Duodenal mucosa (tissue), 2 donors: Measurements from ENCODE around the gene PRSS23.
"Not testable (repeated sequence)": the region's sequence is repeated elsewhere in the genome, so short reads cannot be mapped to it uniquely, and the experiment has no call there.

ENCODE experiments used
- H3K27ac ChIP-seq: one replicate; pipeline ENCODE4 v1.7.0; 2013; ENCODE audit warnings: low read depth, low read length
- H3K27me3 ChIP-seq, 2 donors: one replicate each; pipeline ENCODE4 v1.7.0; 2013; ENCODE audit warnings: low read length in 2 of 2, control low read depth in 1 of 2; ENCODE audit not compliant: insufficient read depth in 2 of 2, control insufficient read depth in 1 of 2
- H3K36me3 ChIP-seq, 2 donors: one replicate each; pipeline ENCODE4 v1.7.0; 2013; ENCODE audit warnings: low read length in 2 of 2, control low read depth in 1 of 2; ENCODE audit not compliant: insufficient read depth in 2 of 2, control insufficient read depth in 1 of 2
- H3K4me1 ChIP-seq, 2 donors: one replicate each; pipeline ENCODE4 v1.7.0; 2013; ENCODE audit warnings: low read length in 2 of 2, control low read depth in 1 of 2; ENCODE audit not compliant: insufficient read depth in 2 of 2, control insufficient read depth in 1 of 2
- H3K4me3 ChIP-seq, 2 donors: one replicate each; pipeline ENCODE4 v1.7.0; 2013; ENCODE audit warnings: low read length in 2 of 2, low read depth in 1 of 2
- H3K9ac ChIP-seq, 2 donors: one replicate each; pipeline ENCODE4 v1.7.0; 2013; ENCODE audit warnings: low read length in 2 of 2, low read depth in 1 of 2
- H3K9me3 ChIP-seq, 2 donors: one replicate each; pipeline ENCODE4 v1.7.0; 2013; ENCODE audit warnings: low read length in 2 of 2, control low read depth in 1 of 2; ENCODE audit not compliant: control insufficient read depth in 1 of 2

PRSS23 gene

GRCh38 chr11:86844762-86845508, 44.6 kb downstream of the PRSS23 start:
- not testable (repeated sequence) for H3K27me3 ChIP-seq, H3K4me1 ChIP-seq, H3K27ac ChIP-seq, H3K9me3 ChIP-seq, H3K9ac ChIP-seq, H3K4me3 ChIP-seq, H3K36me3 ChIP-seq

DNA sequence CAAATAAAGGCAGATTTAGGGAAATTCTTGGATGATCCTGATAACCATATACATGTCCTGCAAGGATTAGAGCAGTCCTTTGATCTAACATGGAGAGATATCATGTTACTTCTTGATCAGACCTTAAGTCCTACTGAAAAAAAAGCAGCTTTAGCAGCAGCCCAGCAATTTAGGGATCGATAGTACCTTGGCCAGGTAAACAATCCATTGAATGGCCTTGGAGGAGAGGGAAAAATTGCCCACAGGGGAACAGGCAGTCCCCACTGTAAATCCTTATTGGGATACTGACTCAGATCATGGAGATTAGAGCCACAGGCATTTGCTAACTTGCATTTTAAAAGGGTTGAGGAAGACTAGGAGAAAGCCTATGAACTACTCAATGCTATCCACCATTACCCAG, 47.8 kb downstream of the PRSS23 start:
- no peak overlapping the region for H3K9ac ChIP-seq
- no peaks in the 10 kb centered on the region for H3K4me1 ChIP-seq
- no peak overlapping the region for H3K27ac ChIP-seq
- no peak overlapping the region for H3K4me3 ChIP-seq
- no peaks in the 10 kb centered on the region for H3K27me3 ChIP-seq
- no peaks in the 10 kb centered on the region for H3K9me3 ChIP-seq
- no peaks in the 10 kb centered on the region for H3K36me3 ChIP-seq

- H3K4me3 ChIP-seq: no peak overlapping the region
- H3K36me3 ChIP-seq: no peaks in the 10 kb centered on the region
- no peak overlapping the region for H3K27ac ChIP-seq
- H3K27me3 ChIP-seq: no peaks in the 10 kb centered on the region
- no peak overlapping the region for H3K9ac ChIP-seq
- no peaks in the 10 kb centered on the region for H3K4me1 ChIP-seq
- H3K9me3 ChIP-seq: no peaks in the 10 kb centered on the region
Observed at GRCh38 chr11:86849679-86850078, 49.3 kb downstream of the PRSS23 start.
